Ectodermal cell (in vitro differentiated cells): Measurements from ENCODE around the gene CAPN10.

Source experiments
- H3K27ac ChIP-seq: 2 replicates; pipeline ENCODE4 v1.7.0; 2013; ENCODE audit warnings: mild to moderate bottlenecking, low read depth, low read length; ENCODE audit not compliant: insufficient read depth, poor library complexity, severe bottlenecking
- H3K27me3 ChIP-seq: 2 replicates; pipeline ENCODE4 v1.7.0; 2013; ENCODE audit warnings: mild to moderate bottlenecking, low read length; ENCODE audit not compliant: insufficient read depth, control insufficient read depth, poor library complexity, severe bottlenecking
- H3K36me3 ChIP-seq: one replicate; pipeline ENCODE4 v1.7.0; 2013; ENCODE audit warnings: low read length; ENCODE audit not compliant: control insufficient read depth, insufficient read depth
- H3K4me1 ChIP-seq: one replicate; pipeline ENCODE4 v1.7.0; 2013; ENCODE audit warnings: low read length; ENCODE audit not compliant: control insufficient read depth, insufficient read depth
- H3K4me3 ChIP-seq: 2 replicates; pipeline ENCODE4 v1.7.0; 2013; ENCODE audit warnings: low read depth, low read length, control low read depth; ENCODE audit not compliant: insufficient read depth
- H3K9me3 ChIP-seq: 2 replicates; pipeline ENCODE4 v1.7.0; 2013; ENCODE audit warnings: mild to moderate bottlenecking, low read length, moderate library complexity; ENCODE audit not compliant: control insufficient read depth
- WGBS, 2 experiments: methylation state at CpG; one replicate each; pipeline ENCODE4 v1.1.7; 2013; ENCODE audit warnings: missing lambda C conversion rate in 2 of 2; 5-methylcytosine and 5-hydroxymethylcytosine counted together

Gene CAPN10

DNA sequence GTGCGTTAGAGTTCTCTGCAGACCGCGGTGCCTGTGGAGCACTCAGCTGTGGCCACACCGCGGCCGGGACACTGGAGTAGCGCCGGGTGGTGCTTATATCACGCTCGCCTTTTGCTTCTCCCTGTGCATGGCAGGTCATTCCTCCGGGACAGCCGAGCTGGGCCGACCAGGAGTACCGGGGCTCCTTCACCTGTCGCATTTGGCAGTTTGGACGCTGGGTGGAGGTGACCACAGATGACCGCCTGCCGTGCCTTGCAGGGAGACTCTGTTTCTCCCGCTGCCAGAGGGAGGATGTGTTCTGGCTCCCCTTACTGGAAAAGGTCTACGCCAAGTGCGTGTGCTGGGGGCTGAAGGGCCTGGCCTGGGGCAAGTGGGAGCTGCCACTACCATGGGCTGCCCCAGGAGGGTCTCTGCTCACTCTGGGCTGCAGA is 4.2 kb downstream of the CAPN10 start:
- Histone ChIP-seq H3K4me1 (peaks cover 8% of the 10 kb centered on the region), H3K9me3 (no peaks in the 10 kb centered on the region), H3K27me3 (no peaks in the 10 kb centered on the region), H3K27ac (no peak overlapping the region), H3K36me3 (peaks cover 6% of the 10 kb centered on the region), H3K4me3 (no peak overlapping the region)
- 96 to 97% methylated on average over 21 of the region's 21 CpGs for WGBS, 2 experiments

DNA sequence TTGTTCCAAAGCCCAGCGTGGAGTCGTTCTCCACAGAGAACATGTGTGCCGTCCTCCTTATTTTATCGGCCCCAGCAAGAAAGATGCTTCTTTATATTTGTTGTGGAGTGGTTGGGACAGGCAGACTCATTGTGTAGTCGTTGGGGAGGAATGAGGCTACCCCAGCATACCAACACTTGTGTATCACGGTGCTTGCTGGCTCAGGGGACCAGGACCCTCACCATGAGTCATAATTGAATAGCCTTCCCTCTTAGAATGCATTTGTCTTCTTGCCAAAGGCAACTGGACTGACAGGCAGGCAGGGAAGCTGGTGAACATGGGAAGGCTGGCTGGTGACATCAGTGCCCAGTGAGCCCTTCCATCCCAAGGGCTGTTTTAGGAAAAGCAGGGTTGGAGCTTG is 4.7 kb downstream of the CAPN10 start:
- peaks cover 6% of the 10 kb centered on the region for H3K36me3 ChIP-seq
- no peaks in the 10 kb centered on the region for H3K27me3 ChIP-seq
- 94 to 95% methylated on average over 6 of the region's 6 CpGs for WGBS, 2 experiments
- H3K27ac ChIP-seq: no peak overlapping the region
- H3K9me3 ChIP-seq: no peaks in the 10 kb centered on the region
- no peak overlapping the region for H3K4me3 ChIP-seq
- H3K4me1 ChIP-seq: peaks cover 8% of the 10 kb centered on the region

GRCh38 chr2:240591784-240592183 is 5.2 kb downstream of the CAPN10 start:
- Histone ChIP-seq H3K27ac (no peak overlapping the region), H3K4me1 (peaks cover 8% of the 10 kb centered on the region), H3K36me3 (peaks cover 6% of the 10 kb centered on the region), H3K4me3 (no peak overlapping the region), H3K9me3 (no peaks in the 10 kb centered on the region), H3K27me3 (no peaks in the 10 kb centered on the region)
- 94 to 96% methylated on average over 13 of the region's 13 CpGs for WGBS, 2 experiments

DNA sequence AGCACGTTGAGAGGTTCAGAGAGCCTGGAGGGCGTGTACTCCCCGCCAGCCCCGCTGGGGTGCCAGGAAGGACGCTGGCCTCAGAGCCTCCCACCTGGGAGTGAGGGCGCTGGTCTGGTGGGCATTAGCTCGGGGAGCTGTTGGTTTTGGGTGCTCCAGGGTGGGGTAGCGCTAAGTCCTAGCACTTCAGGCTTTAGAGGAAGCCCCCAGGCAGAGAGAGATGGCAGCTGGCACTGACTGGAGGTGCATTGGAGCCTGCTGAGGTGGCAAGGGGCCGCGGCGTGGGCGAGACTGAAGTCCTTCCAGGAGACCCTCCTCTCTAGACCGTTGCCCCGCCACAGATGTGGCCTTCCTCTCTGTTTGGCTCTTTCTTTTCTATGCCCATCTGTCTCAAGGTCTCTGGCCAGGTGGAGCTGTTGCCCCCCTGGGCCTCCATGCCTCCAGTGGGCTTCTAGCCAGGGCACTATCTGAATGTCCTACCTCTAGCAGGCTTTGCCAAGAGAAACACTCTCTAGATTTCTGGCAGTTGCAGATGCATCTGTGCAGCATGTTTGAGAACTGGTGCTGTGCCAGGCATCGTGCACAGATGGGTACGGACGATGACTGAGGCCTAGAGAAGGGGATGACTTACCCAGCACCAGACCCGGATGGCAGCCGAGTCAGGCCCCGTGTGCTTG is 6.6 kb downstream of the CAPN10 start:
- H3K9me3 ChIP-seq: no peaks in the 10 kb centered on the region
- 95 to 96% methylated on average over 20 of the region's 20 CpGs for WGBS, 2 experiments
- peaks cover under 1% of the 10 kb centered on the region for H3K4me1 ChIP-seq
- H3K27ac ChIP-seq: no peak overlapping the region
- H3K4me3 ChIP-seq: no peak overlapping the region
- H3K36me3 ChIP-seq: peaks cover 6% of the 10 kb centered on the region
- H3K27me3 ChIP-seq: no peaks in the 10 kb centered on the region

DNA sequence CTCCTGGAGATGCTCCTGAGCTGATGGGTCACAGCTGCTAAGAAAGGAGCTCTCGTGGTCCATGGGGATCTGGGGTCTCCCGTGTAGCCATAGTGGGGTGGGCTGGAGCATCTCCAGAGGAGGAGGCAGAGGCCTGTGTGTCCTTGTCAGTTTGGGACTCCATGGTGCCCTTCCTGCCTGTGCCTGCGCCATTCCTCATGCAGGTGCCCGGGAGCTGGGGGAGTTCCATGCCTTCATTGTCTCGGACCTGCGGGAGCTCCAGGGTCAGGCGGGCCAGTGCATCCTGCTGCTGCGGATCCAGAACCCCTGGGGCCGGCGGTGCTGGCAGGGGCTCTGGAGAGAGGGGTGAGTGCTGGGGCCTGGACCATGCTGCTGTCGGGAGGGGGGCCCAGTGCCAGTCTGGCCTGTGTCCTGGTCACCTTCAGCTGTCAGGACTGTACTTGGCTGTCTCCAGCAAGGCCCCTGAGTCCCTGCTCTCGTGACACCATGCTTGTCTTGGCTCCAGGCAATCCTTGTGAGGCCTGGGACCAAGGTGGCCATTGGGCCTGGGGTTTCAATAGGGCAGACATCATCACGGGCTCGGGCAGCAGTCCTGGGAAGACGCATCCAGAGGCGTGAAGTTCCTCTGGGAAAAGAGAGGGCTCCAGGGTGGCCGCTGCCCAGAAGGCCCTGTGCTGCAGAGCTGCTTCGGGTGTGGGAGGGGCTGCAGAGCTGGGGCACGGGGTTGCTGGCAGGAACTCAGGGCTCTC is 7.3 kb downstream of the CAPN10 start:
- H3K27ac ChIP-seq: no peak overlapping the region
- H3K4me1 ChIP-seq: no peaks in the 10 kb centered on the region
- peaks cover 6% of the 10 kb centered on the region for H3K36me3 ChIP-seq
- H3K4me3 ChIP-seq: no peak overlapping the region
- H3K27me3 ChIP-seq: no peaks in the 10 kb centered on the region
- 94 to 95% methylated on average over 19 of the region's 19 CpGs for WGBS, 2 experiments
- no peaks in the 10 kb centered on the region for H3K9me3 ChIP-seq

GRCh38 chr2:240594511-240595380 is 8.2 kb downstream of the CAPN10 start:
- Histone ChIP-seq H3K27me3 (no peaks in the 10 kb centered on the region), H3K4me1 (no peaks in the 10 kb centered on the region), H3K27ac (no peak overlapping the region), H3K9me3 (no peaks in the 10 kb centered on the region), H3K36me3 (peaks cover 6% of the 10 kb centered on the region), H3K4me3 (no peak overlapping the region)
- 94% methylated on average over 34 of the region's 34 CpGs for WGBS, 2 experiments

- H3K36me3 ChIP-seq: peaks cover 6% of the 10 kb centered on the region
- no peaks in the 10 kb centered on the region for H3K27me3 ChIP-seq
- H3K4me1 ChIP-seq: no peaks in the 10 kb centered on the region
- 81 to 82% methylated on average over 18 of the region's 18 CpGs for WGBS, 2 experiments
- no peak overlapping the region for H3K27ac ChIP-seq
- no peak overlapping the region for H3K4me3 ChIP-seq
- no peaks in the 10 kb centered on the region for H3K9me3 ChIP-seq
Measured at GRCh38 chr2:240595381-240596079, 9.0 kb downstream of the CAPN10 start.

DNA sequence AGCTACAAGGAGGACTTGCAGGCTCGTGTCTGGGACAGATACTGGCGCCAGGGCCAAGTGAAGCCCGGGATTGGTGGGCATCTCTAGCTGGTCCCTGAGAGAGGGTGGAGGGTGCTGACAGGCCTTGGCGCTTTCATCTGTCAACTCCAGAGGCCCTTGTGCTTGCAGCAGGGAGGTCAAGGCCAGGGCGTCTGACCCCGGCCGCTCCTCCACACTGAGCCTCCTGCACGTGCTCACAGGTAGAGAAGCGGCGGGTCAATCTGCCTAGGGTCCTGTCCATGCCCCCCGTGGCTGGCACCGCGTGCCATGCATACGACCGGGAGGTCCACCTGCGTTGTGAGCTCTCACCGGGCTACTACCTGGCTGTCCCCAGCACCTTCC is 9.5 kb downstream of the CAPN10 start:
- H3K36me3 ChIP-seq: peaks cover 6% of the 10 kb centered on the region

GRCh38 chr2:240596491-240596931 is 10.0 kb downstream of the CAPN10 start:
- Histone ChIP-seq H3K4me3 (no peak overlapping the region), H3K27ac (no peak overlapping the region), H3K4me1 (no peaks in the 10 kb centered on the region), H3K27me3 (no peaks in the 10 kb centered on the region), H3K36me3 (peaks cover 6% of the 10 kb centered on the region), H3K9me3 (no peaks in the 10 kb centered on the region)
- 95 to 97% methylated on average over 23 of the region's 23 CpGs for WGBS, 2 experiments

More for the DNA sequence above, 9.5 kb downstream of the CAPN10 start:
- no peaks in the 10 kb centered on the region for H3K9me3 ChIP-seq
- H3K27me3 ChIP-seq: no peaks in the 10 kb centered on the region
- H3K27ac ChIP-seq: no peak overlapping the region
- WGBS, 2 experiments: 95 to 97% methylated on average over 17 of the region's 17 CpGs
- no peaks in the 10 kb centered on the region for H3K4me1 ChIP-seq
- no peak overlapping the region for H3K4me3 ChIP-seq
